Measurements from ENCODE around the gene AZU1. TPM values are rescaled to one million over a fixed set of nuclear protein-coding genes. Genes with fewer than 3 reads are reported as not detected.
A peak's percentile ranks its signal among the peaks of the same experiment; 100 is the strongest.
"Not testable (repeated sequence)": the region's sequence is repeated elsewhere in the genome, so short reads cannot be mapped to it uniquely, and the experiment has no call there.

Gene AZU1
- total RNA-seq, 5 donors from 2014 or later (not counting 1 experiment from before 2014, with no cell fraction given): 0.20 to 1.2 (median 0.38) TPM

DNA sequence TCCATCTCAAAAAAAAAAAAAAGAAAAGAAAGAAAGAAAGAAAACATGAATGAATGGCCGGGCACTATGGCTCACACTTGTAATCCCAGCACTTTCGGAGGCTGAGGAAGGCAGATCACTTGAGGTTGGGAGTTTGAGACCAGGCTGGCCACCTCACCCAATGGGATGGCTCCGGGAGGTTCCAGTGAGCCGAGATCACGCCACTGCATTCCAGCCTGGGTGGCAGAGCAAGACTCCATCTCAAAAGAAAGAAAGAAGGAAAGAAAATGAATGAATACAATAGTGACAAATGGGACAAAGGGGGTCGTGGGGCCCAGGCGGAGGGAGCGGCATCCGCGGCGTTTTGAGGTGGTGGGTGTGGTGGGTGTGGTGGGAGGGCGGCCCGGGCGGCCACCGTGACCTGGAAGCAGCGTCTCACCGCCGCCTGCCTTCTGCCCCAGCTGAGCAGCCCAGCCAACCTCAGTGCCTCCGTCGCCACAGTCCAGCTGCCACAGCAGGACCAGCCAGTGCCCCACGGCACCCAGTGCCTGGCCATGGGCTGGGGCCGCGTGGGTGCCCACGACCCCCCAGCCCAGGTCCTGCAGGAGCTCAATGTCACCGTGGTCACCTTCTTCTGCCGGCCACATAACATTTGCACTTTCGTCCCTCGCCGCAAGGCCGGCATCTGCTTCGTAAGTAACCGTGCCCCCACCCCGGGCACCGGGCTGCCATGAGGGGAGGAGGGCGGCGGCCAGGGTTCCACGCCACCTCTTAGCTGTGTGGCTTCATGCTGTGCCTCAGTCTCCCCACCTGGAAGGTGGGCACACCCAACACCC lies 18.3 kb downstream of the AZU1 start:
- Mint-ChIP-seq H3K27me3 (peaks cover 31 to 65% of the 10 kb centered on the region in 2 donors), H3K27ac (peak overlapping the region in 1 of 2 donors; percentile 73), H3K36me3 (no peaks in the 10 kb centered on the region), H3K4me1 (peaks cover 3 to 12% (median 8%) of the 10 kb centered on the region in 3 donors), H3K9me3 (no peaks in the 10 kb centered on the region), H3K4me3 (no peak overlapping the region)
- no peak for ATAC-seq (replicated peaks in 1 of 4)
- Histone ChIP-seq H3K4me1 (ENCODE audit: control insufficient read depth in 1 of 2, extremely low read depth in 1 of 2, insufficient read depth in 2 of 2, low read length in 2 of 2) (peaks cover 0 to 18% of the 10 kb centered on the region in 2 experiments), H3K36me3 (ENCODE audit: control insufficient read depth in 2 of 2, extremely low read depth in 1 of 2, insufficient read depth in 1 of 2, low read length in 1 of 2) (no peaks in the 10 kb centered on the region), H3K9me3 (no peaks in the 10 kb centered on the region), H3K4me3 (ENCODE audit: control insufficient read depth in 1 of 2, extremely low read depth in 1 of 2, low read length in 1 of 2) (no peak overlapping the region), H3K27ac (ENCODE audit: low read length) (no peak overlapping the region), H3K27me3 (replicated peaks in 1 of 2; ENCODE audit: control insufficient read depth in 2 of 2, extremely low read depth in 1 of 2, insufficient read depth in 2 of 2, low read length in 1 of 2) (peaks cover 0 to 83% of the 10 kb centered on the region in 2 experiments)
- ChIA-PET POLR2A (interaction anchor here in 1 of 2 donors (0.5 kb wide), 1 partner anchor 395 kb away, joined by 3 read pairs; no protein-coding TSS in a partner anchor), CTCF (no interaction called here)
- WGBS (ENCODE audit: insufficient coverage): 83% methylated on average over 28 of the region's 37 CpGs
- no peak for DNase-seq

DNA sequence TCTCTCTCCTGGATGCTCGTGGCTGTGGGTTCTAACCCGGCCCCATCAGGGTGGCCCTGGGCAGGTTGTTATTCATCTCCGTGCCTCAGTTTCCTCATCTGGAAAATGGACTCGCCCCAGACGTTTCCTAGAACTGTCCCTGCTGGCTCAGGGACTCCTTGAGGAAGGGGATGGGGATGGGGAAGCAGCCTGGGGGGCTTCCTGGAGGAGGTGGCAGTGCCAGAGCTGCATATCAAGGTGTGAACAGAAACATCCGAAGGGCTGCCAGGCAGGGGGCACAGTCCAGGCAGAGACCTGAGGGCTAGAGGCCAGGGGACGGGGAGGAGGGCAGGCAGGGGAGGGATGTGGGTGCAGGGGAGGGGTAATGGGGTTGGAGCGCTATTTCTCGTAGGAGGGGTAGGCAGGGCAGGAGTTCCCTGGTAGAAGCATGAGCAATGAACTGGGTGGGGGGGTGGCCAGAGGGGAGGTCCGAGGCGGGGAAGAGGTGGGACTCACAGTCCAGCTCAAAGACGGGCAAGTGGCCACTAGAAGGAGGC lies 20.8 kb downstream of the AZU1 start:
- DNase-seq: no peak
- no peaks in the 10 kb centered on the region for H3K9me3 Mint-ChIP-seq
- no peak overlapping the region for H3K4me3 ChIP-seq (ENCODE audit: control insufficient read depth in 1 of 2, extremely low read depth in 1 of 2, low read length in 1 of 2)
- peaks cover 0 to 13% of the 10 kb centered on the region in 2 experiments for H3K4me1 ChIP-seq (ENCODE audit: control insufficient read depth in 1 of 2, extremely low read depth in 1 of 2, insufficient read depth in 2 of 2, low read length in 2 of 2)
- no peaks in the 10 kb centered on the region for H3K36me3 Mint-ChIP-seq
- no peak overlapping the region for H3K27ac ChIP-seq (ENCODE audit: low read length)
- peaks cover 27 to 59% of the 10 kb centered on the region in 2 donors for H3K27me3 Mint-ChIP-seq
- H3K27me3 ChIP-seq (replicated peaks in 1 of 2; ENCODE audit: control insufficient read depth in 2 of 2, extremely low read depth in 1 of 2, insufficient read depth in 2 of 2, low read length in 1 of 2): peaks cover 0 to 91% of the 10 kb centered on the region in 2 experiments
- no peak overlapping the region for H3K4me3 Mint-ChIP-seq
- H3K9me3 ChIP-seq: no peaks in the 10 kb centered on the region
- no peak for ATAC-seq (replicated peaks in 1 of 4)
- ChIA-PET CTCF (no interaction called here), POLR2A (no interaction called here)
- H3K27ac Mint-ChIP-seq: no peak overlapping the region
- 38% methylated on average over 12 of the region's 12 CpGs for WGBS (ENCODE audit: insufficient coverage)
- no peaks in the 10 kb centered on the region for H3K36me3 ChIP-seq (ENCODE audit: control insufficient read depth in 2 of 2, extremely low read depth in 1 of 2, insufficient read depth in 1 of 2, low read length in 1 of 2)
- peaks cover 3 to 7% (median 3%) of the 10 kb centered on the region in 3 donors for H3K4me1 Mint-ChIP-seq

DNA sequence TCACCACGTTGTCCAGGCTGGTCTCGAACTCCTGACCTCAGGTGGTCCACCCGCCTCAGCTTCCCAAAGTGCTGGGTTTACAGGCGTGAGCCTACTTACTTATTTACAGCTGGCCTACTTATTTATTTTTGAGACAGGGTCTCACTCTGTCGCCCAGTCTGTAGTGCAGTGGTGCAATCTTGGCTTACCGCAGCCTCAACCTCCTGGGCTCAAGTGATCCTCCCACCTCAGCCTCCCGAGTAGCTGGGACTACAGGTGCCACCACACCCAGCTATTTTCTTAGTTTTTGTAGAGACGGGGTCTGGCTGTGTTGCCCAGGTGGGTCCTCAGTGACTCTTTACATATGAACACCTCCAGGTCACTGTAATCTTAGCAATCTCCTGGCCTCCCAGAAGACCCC lies 21.6 kb downstream of the AZU1 start:
- H3K36me3 Mint-ChIP-seq; H3K9me3 Mint-ChIP-seq; ATAC-seq (replicated peaks in 1 of 4); POLR2A ChIA-PET; H3K4me1 ChIP-seq (ENCODE audit: control insufficient read depth in 1 of 2, extremely low read depth in 1 of 2, insufficient read depth in 2 of 2, low read length in 2 of 2); H3K36me3 ChIP-seq (ENCODE audit: control insufficient read depth in 2 of 2, extremely low read depth in 1 of 2, insufficient read depth in 1 of 2, low read length in 1 of 2); H3K4me1 Mint-ChIP-seq; DNase-seq; H3K27ac ChIP-seq (ENCODE audit: low read length); H3K27ac Mint-ChIP-seq; H3K4me3 Mint-ChIP-seq; H3K9me3 ChIP-seq; H3K4me3 ChIP-seq (ENCODE audit: control insufficient read depth in 1 of 2, extremely low read depth in 1 of 2, low read length in 1 of 2): not testable (repeated sequence)
- H3K27me3 Mint-ChIP-seq: peaks cover 27 to 57% of the 10 kb centered on the region in 2 donors
- 83% methylated on average over 7 of the region's 8 CpGs for WGBS (ENCODE audit: insufficient coverage)
- H3K27me3 ChIP-seq (replicated peaks in 1 of 2; ENCODE audit: control insufficient read depth in 2 of 2, extremely low read depth in 1 of 2, insufficient read depth in 2 of 2, low read length in 1 of 2): peaks cover 0 to 90% of the 10 kb centered on the region in 2 experiments
- CTCF ChIA-PET: interaction anchor here in 1 of 2 donors (0.7 kb wide), 1 partner anchor 88 kb away, joined by 3 read pairs; no protein-coding TSS in a partner anchor

DNA sequence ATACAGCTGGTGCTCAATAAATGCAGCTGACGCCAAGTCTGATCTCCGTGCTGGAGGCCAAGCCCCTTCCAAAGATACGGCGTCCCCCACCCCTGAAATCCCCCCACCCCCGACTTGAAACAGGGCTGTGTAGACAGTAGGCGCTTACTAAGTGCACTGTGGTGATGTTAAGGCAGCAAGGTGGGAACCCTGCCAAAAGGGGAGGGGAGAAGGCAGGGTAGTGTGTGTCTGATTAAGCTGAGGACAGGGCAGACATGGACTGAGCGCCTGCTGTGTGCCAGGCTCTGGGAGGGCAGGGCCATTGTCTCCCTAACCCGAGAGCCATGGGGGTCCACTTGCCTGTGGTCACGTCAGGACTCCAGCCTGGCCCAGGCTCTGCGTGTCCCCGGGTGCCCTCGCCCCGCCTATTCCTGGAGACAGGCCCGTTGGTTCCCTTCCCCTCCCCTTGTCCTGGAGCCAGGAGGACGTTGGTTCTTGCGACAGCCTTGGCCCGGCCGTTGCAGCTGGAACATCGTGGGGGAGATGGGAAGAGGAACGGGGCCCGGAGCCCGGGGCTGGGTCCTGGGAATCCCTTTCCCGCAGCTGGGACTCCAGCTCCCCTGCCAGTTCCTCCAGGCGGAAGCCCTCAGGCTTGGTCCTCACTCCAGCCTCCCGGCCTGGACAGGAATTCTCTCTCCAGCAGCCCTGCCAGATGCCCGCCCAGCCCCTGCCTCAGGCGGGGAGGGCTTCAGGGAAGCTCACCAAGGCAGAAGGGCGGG lies 22.8 kb downstream of the AZU1 start:
- CTCF ChIA-PET: no interaction called here
- no peaks in the 10 kb centered on the region for H3K9me3 ChIP-seq
- H3K27ac ChIP-seq (ENCODE audit: low read length): no peak overlapping the region
- ATAC-seq (replicated peaks in 1 of 4): no peak
- POLR2A ChIA-PET: no interaction called here
- H3K9me3 Mint-ChIP-seq: no peaks in the 10 kb centered on the region
- H3K27me3 Mint-ChIP-seq: peaks cover 19 to 49% of the 10 kb centered on the region in 2 donors
- DNase-seq: no peak
- H3K27me3 ChIP-seq (replicated peaks in 1 of 2; ENCODE audit: control insufficient read depth in 2 of 2, extremely low read depth in 1 of 2, insufficient read depth in 2 of 2, low read length in 1 of 2): peaks cover 0 to 88% of the 10 kb centered on the region in 2 experiments
- no peak overlapping the region for H3K4me3 Mint-ChIP-seq
- no peaks in the 10 kb centered on the region for H3K36me3 Mint-ChIP-seq
- no peaks in the 10 kb centered on the region for H3K36me3 ChIP-seq (ENCODE audit: control insufficient read depth in 2 of 2, extremely low read depth in 1 of 2, insufficient read depth in 1 of 2, low read length in 1 of 2)
- H3K27ac Mint-ChIP-seq: no peak overlapping the region
- WGBS (ENCODE audit: insufficient coverage): 33% methylated on average over 21 of the region's 28 CpGs
- no peak overlapping the region for H3K4me3 ChIP-seq (ENCODE audit: control insufficient read depth in 1 of 2, extremely low read depth in 1 of 2, low read length in 1 of 2)
- H3K4me1 Mint-ChIP-seq: no peaks in the 10 kb centered on the region
- H3K4me1 ChIP-seq (ENCODE audit: control insufficient read depth in 1 of 2, extremely low read depth in 1 of 2, insufficient read depth in 2 of 2, low read length in 2 of 2): peaks cover 0 to 3% of the 10 kb centered on the region in 2 experiments

DNA sequence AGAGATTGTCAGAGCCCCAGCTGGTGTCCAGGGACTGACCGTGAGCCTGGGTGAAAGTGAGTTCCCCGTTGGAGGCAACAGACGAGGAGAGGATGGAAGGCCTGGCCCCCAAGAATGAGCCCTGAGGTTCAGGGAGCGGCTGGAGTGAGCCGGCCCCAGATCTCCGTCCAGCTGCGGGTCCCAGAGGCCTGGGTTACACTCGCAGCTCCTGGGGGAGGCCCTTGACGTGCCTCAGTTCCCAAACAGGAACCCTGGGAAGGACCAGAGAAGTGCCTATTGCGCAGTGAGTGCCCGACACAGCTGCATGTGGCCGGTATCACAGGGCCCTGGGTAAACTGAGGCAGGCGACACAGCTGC lies 23.3 kb downstream of the AZU1 start:
- Mint-ChIP-seq H3K36me3 (no peaks in the 10 kb centered on the region), H3K27me3 (peaks cover 15 to 45% of the 10 kb centered on the region in 2 donors), H3K9me3 (no peaks in the 10 kb centered on the region), H3K27ac (no peak overlapping the region), H3K4me3 (no peak overlapping the region), H3K4me1 (no peaks in the 10 kb centered on the region)
- Histone ChIP-seq H3K27me3 (replicated peaks in 1 of 2; ENCODE audit: control insufficient read depth in 2 of 2, extremely low read depth in 1 of 2, insufficient read depth in 2 of 2, low read length in 1 of 2) (peaks cover 0 to 89% of the 10 kb centered on the region in 2 experiments), H3K9me3 (no peaks in the 10 kb centered on the region), H3K36me3 (ENCODE audit: control insufficient read depth in 2 of 2, extremely low read depth in 1 of 2, insufficient read depth in 1 of 2, low read length in 1 of 2) (no peaks in the 10 kb centered on the region), H3K4me3 (ENCODE audit: control insufficient read depth in 1 of 2, extremely low read depth in 1 of 2, low read length in 1 of 2) (no peak overlapping the region), H3K4me1 (ENCODE audit: control insufficient read depth in 1 of 2, extremely low read depth in 1 of 2, insufficient read depth in 2 of 2, low read length in 2 of 2) (peaks cover 0 to 3% of the 10 kb centered on the region in 2 experiments), H3K27ac (ENCODE audit: low read length) (no peak overlapping the region)
- CTCF ChIA-PET: no interaction called here
- no peak for DNase-seq
- POLR2A ChIA-PET: no interaction called here
- 54% methylated on average over 13 of the region's 13 CpGs for WGBS (ENCODE audit: insufficient coverage)
- ATAC-seq (replicated peaks in 1 of 4): no peak

DNA sequence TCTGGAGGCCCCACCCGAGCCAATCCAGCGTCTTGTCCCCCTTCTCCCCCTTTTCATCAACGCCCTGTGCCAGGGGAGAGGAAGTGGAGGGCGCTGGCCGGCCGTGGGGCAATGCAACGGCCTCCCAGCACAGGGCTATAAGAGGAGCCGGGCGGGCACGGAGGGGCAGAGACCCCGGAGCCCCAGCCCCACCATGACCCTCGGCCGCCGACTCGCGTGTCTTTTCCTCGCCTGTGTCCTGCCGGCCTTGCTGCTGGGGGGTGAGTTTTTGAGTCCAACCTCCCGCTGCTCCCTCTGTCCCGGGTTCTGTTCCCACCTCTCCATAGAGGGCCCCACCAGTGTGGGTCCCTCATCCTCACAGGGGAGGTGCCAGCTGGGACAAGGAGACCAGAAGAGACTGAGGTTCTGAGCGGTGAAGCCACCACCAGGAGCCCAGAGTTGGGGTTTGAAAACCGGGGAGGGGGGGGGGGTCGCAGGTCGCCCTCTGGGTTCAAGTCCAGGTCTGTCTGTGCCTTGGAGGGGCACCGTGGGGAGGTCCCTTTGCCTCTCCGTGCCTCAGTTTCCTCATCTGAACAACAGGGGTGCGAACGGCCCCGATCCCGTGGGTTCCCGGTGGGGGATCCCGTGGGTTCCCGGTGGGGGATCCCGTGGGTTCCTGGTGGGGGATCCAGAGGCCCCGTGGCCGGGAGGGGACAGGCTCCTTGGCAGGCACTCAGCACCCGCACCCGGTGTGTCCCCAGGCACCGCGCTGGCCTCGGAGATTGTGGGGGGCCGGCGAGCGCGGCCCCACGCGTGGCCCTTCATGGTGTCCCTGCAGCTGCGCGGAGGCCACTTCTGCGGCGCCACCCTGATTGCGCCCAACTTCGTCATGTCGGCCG lies 24.7 kb downstream of the AZU1 start, which contains the start of gene ELANE:
Gene ELANE, plus strand, starts transcription at position 168 of the 878 bp plus-strand sequence. Its CDS starts 26 bp downstream, at position 194.
- Mint-ChIP-seq H3K9me3 (no peaks in the 10 kb centered on the region), H3K4me3 (no peak within 1 kb of the TSS), H3K4me1 (peaks cover 0 to 2% (median 0%) of the 10 kb centered on the region in 3 donors), H3K27me3 (peaks cover 11 to 36% of the 10 kb centered on the region in 2 donors), H3K36me3 (no peaks in the 10 kb centered on the region), H3K27ac (no peak within 1 kb of the TSS)
- Histone ChIP-seq H3K27ac (ENCODE audit: low read length) (no peak within 1 kb of the TSS), H3K4me1 (ENCODE audit: control insufficient read depth in 1 of 2, extremely low read depth in 1 of 2, insufficient read depth in 2 of 2, low read length in 2 of 2) (peaks cover 0 to 3% of the 10 kb centered on the region in 2 experiments), H3K4me3 (ENCODE audit: control insufficient read depth in 1 of 2, extremely low read depth in 1 of 2, low read length in 1 of 2) (no peak within 1 kb of the TSS), H3K27me3 (replicated peaks in 1 of 2; ENCODE audit: control insufficient read depth in 2 of 2, extremely low read depth in 1 of 2, insufficient read depth in 2 of 2, low read length in 1 of 2) (peaks cover 0 to 78% of the 10 kb centered on the region in 2 experiments), H3K9me3 (no peaks in the 10 kb centered on the region), H3K36me3 (ENCODE audit: control insufficient read depth in 2 of 2, extremely low read depth in 1 of 2, insufficient read depth in 1 of 2, low read length in 1 of 2) (no peaks in the 10 kb centered on the region)
- ChIA-PET CTCF (no interaction called here), POLR2A (no interaction called here)
- WGBS (ENCODE audit: insufficient coverage): 71% methylated on average over 22 of the region's 55 CpGs
- ATAC-seq (replicated peaks in 1 of 4): no peak
- no peak for DNase-seq
